Colonic mucosa (tissue), 4 donors: Measurements from ENCODE around the gene SLC7A11. TPM values are rescaled to one million over a fixed set of nuclear protein-coding genes. Genes with fewer than 3 reads are reported as not detected.

Experiments used
- DNase-seq: peaks from one replicate; pipeline ENCODE4 v3.0.0-alpha.2; 2020
- H3K27ac ChIP-seq: fragments of 200-600 bp; one replicate; pipeline ENCODE4 v1.8.0; 2021
- H3K27me3 ChIP-seq: fragments of 200-600 bp; one replicate; pipeline ENCODE4 v1.8.0; 2021
- H3K36me3 ChIP-seq: fragments of 200-600 bp; one replicate; pipeline ENCODE4 v1.8.0; 2021
- H3K4me1 ChIP-seq: fragments of 200-600 bp; one replicate; pipeline ENCODE4 v1.8.0; 2021; ENCODE audit warnings: mild to moderate bottlenecking
- H3K4me3 ChIP-seq: fragments of 200-600 bp; one replicate; pipeline ENCODE4 v1.8.0; 2021
- H3K9ac ChIP-seq, 2 donors: one replicate each; pipeline ENCODE4 v1.7.0; 2013; ENCODE audit warnings: control low read depth in 2 of 2, low read depth in 2 of 2, low read length in 2 of 2
- H3K9me3 ChIP-seq: fragments of 200-600 bp; one replicate; pipeline ENCODE4 v1.8.0; 2021
- CTCF ChIP-seq: fragments of 200-600 bp; IDR thresholded peaks from one replicate; pipeline ENCODE4 v1.8.0; 2022; ENCODE audit warnings: antibody characterized with exemption, mild to moderate bottlenecking
- intact Hi-C: fragments of 100-400 bp; cut with DNase I; formaldehyde crosslinking; loops from one replicate; pipeline ENCODE4 v1.14.1; 2022
- total RNA-seq, 2 donors: library from RNA; stranded (reverse); fragmentation: NEBNext Ultra II Directional in 1 of 2; extraction: Animal tissue kit (Norgen Biotek cat#: 25700) in 1 of 2; gene quantifications; one replicate each; pipeline ENCODE4 v1.2.1, GENCODE V29; 2021
- donor health status: healthy.
- donor health status: DM: no; HTN: no; CAD: no.
- donor health status: DM: no; HTN: no; CAD: no.

The SLC7A11 gene
- total RNA-seq, 2 donors from 2014 or later: 2.9 to 3.8 TPM

DNA sequence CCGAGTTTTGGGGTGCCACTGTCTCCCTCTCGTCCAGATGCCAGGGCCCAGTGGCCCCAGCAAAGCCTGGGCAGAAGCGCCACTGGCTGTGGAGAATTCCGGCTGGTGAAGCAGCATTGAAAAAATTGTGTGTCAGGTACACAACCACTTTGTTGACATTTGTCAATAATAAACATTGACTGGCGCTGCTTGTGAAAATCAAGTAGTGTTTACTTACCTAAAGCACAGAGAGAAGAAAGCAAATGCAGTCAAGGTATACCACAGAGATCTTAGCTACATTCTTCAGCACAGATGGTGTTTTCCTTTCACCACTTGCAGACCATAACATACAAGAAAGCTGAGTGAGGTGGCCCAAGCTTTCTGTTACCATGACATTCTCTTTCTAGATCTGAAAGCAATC is 14.5 kb upstream of the SLC7A11 start:
- Histone ChIP-seq H3K9me3 (no peaks in the 10 kb centered on the region), H3K27ac (no peak overlapping the region), H3K4me1 (no peaks in the 10 kb centered on the region), H3K4me3 (no peak overlapping the region), H3K27me3 (no peaks in the 10 kb centered on the region), H3K36me3 (no peaks in the 10 kb centered on the region), H3K9ac (no peak overlapping the region)
- intact Hi-C loops: no loop called here
- no peak for DNase-seq
- no peak for TF ChIP-seq CTCF

GRCh38 chr4:138255917-138256597 is 13.9 kb upstream of the SLC7A11 start:
- H3K9me3 ChIP-seq: no peaks in the 10 kb centered on the region
- no peak overlapping the region for H3K9ac ChIP-seq
- H3K27me3 ChIP-seq: no peaks in the 10 kb centered on the region
- DNase-seq: no peak
- H3K4me1 ChIP-seq: no peaks in the 10 kb centered on the region
- no peaks in the 10 kb centered on the region for H3K36me3 ChIP-seq
- no peak overlapping the region for H3K27ac ChIP-seq
- TF ChIP-seq CTCF: no peak
- intact Hi-C loops: no loop called here
- H3K4me3 ChIP-seq: no peak overlapping the region

GRCh38 chr4:138252551-138252950 is 10.4 kb upstream of the SLC7A11 start:
- intact Hi-C loops: no loop called here

GRCh38 chr4:138251938-138252337 is 9.8 kb upstream of the SLC7A11 start:
- intact Hi-C loops: no loop called here
- no peak for TF ChIP-seq CTCF

More at GRCh38 chr4:138252551-138252950, 10.4 kb upstream of the SLC7A11 start:
- H3K4me1 ChIP-seq: no peaks in the 10 kb centered on the region
- no peak overlapping the region for H3K27ac ChIP-seq
- DNase-seq: no peak
- no peak overlapping the region for H3K4me3 ChIP-seq
- H3K36me3 ChIP-seq: no peaks in the 10 kb centered on the region
- no peaks in the 10 kb centered on the region for H3K27me3 ChIP-seq
- no peak overlapping the region for H3K9ac ChIP-seq
- TF ChIP-seq CTCF: no peak
- H3K9me3 ChIP-seq: no peaks in the 10 kb centered on the region

GRCh38 chr4:138249132-138249531 is 7.0 kb upstream of the SLC7A11 start:
- Histone ChIP-seq H3K9me3 (no peaks in the 10 kb centered on the region), H3K36me3 (no peaks in the 10 kb centered on the region), H3K27ac (no peak overlapping the region), H3K4me3 (no peak overlapping the region), H3K4me1 (no peaks in the 10 kb centered on the region), H3K9ac (no peak overlapping the region), H3K27me3 (no peaks in the 10 kb centered on the region)
- no peak for DNase-seq
- TF ChIP-seq CTCF: no peak
- intact Hi-C loops: no loop called here

More at GRCh38 chr4:138251938-138252337, 9.8 kb upstream of the SLC7A11 start:
- Histone ChIP-seq H3K36me3 (no peaks in the 10 kb centered on the region), H3K27me3 (no peaks in the 10 kb centered on the region), H3K27ac (no peak overlapping the region), H3K9ac (no peak overlapping the region), H3K4me1 (no peaks in the 10 kb centered on the region), H3K4me3 (no peak overlapping the region), H3K9me3 (no peaks in the 10 kb centered on the region)
- DNase-seq: no peak
